SK-N-SH treated with all-trans-retinoic acid at 6 μM for 48 hours (cell line): ENCODE measurements around the gene ATF6B.
A peak's percentile ranks its signal among the peaks of the same experiment; 100 is the strongest.

ENCODE experiments used
- ATAC-seq: fragments of 200-7000 bp; cut with Tn5 transposase; 3 replicates; pipeline ENCODE4 v1.9.1; 2020; ENCODE audit warnings: mild to moderate bottlenecking, moderate library complexity
- BACH2 ChIP-seq: fragments of 250-450 bp; sonication (Bioruptor Pico); IDR thresholded peaks from 2 replicates; pipeline ENCODE4 v1.9.0; 2021; ENCODE audit warnings: mild to moderate bottlenecking, borderline replicate concordance
- CREB5 ChIP-seq: fragments of 250-450 bp; sonication (Bioruptor Pico); IDR thresholded peaks from 2 replicates; pipeline ENCODE4 v1.5.1; 2020; ENCODE audit warnings: low read depth, mild to moderate bottlenecking, moderate library complexity
- CSDC2 ChIP-seq: fragments of 250-450 bp; sonication (Bioruptor Pico); IDR thresholded peaks from 2 replicates; pipeline ENCODE4 v1.5.0; 2020; ENCODE audit warnings: mild to moderate bottlenecking, moderate library complexity
- CSRNP3 ChIP-seq: fragments of 250-450 bp; sonication (Bioruptor Pico); IDR thresholded peaks from 2 replicates; pipeline ENCODE4 v1.5.1; 2021; ENCODE audit warnings: mild to moderate bottlenecking, moderate library complexity
- GLIS3 ChIP-seq: fragments of 250-450 bp; sonication (Bioruptor Pico); IDR thresholded peaks from 2 replicates; pipeline ENCODE4 v1.5.0; 2020; ENCODE audit warnings: mild to moderate bottlenecking, moderate library complexity
- ISL1 ChIP-seq: fragments of 250-450 bp; sonication (Bioruptor Pico); IDR thresholded peaks from 2 replicates; pipeline ENCODE4 v2.1.2; 2022; ENCODE audit warnings: mild to moderate bottlenecking, moderate library complexity
- OSR1 ChIP-seq: fragments of 250-450 bp; sonication (Bioruptor Pico); IDR thresholded peaks from 2 replicates; pipeline ENCODE4 v1.8.0; 2022; ENCODE audit warnings: moderate library complexity, mild to moderate bottlenecking, inconsistent platforms
- PATZ1 ChIP-seq: fragments of 250-450 bp; sonication (Bioruptor Pico); IDR thresholded peaks from 2 replicates; pipeline ENCODE4 v1.8.0; 2020; ENCODE audit warnings: mild to moderate bottlenecking, moderate library complexity, borderline replicate concordance
- POU6F1 ChIP-seq: fragments of 250-450 bp; sonication (Bioruptor Pico); IDR thresholded peaks from 2 replicates; pipeline ENCODE4 v1.8.0; 2021; ENCODE audit warnings: low read depth, mild to moderate bottlenecking, moderate library complexity, borderline replicate concordance
- PPARA ChIP-seq: fragments of 250-450 bp; sonication (Bioruptor Pico); IDR thresholded peaks from 2 replicates; pipeline ENCODE4 v1.5.0; 2020; ENCODE audit warnings: mild to moderate bottlenecking, borderline replicate concordance
- RARB ChIP-seq: fragments of 250-450 bp; sonication (Bioruptor Pico); IDR thresholded peaks from 2 replicates; pipeline ENCODE4 v1.8.0; 2021; ENCODE audit warnings: mild to moderate bottlenecking, moderate library complexity
- SNAI2 ChIP-seq: fragments of 250-450 bp; sonication (Bioruptor Pico); IDR thresholded peaks from 2 replicates; pipeline ENCODE4 v1.5.0; 2020; ENCODE audit warnings: mild to moderate bottlenecking, moderate library complexity
- TCF4 ChIP-seq: fragments of 250-450 bp; sonication (Bioruptor Pico); IDR thresholded peaks from 2 replicates; pipeline ENCODE4 v1.8.0; 2021; ENCODE audit warnings: mild to moderate bottlenecking, moderate library complexity, borderline replicate concordance
- TSHZ2 ChIP-seq: fragments of 250-450 bp; sonication (Bioruptor Pico); IDR thresholded peaks from 2 replicates; pipeline ENCODE4 v1.5.0; 2020; ENCODE audit warnings: mild to moderate bottlenecking, moderate library complexity
- ZC3H10 ChIP-seq: fragments of 250-450 bp; sonication (Bioruptor Pico); IDR thresholded peaks from 2 replicates; pipeline ENCODE4 v1.5.1; 2021; ENCODE audit warnings: mild to moderate bottlenecking, moderate library complexity
- ZFP30 ChIP-seq: fragments of 450-650 bp; formaldehyde crosslinking; IDR thresholded peaks from 2 replicates; pipeline ENCODE4 v1.5.0; 2022; ENCODE audit warnings: mild to moderate bottlenecking, moderate library complexity
- ZNF70 ChIP-seq: fragments of 450-650 bp; formaldehyde crosslinking; IDR thresholded peaks from 2 replicates; pipeline ENCODE4 v1.5.0; 2020; ENCODE audit warnings: mild to moderate bottlenecking, moderate library complexity
- ZNF8 ChIP-seq: fragments of 450-650 bp; formaldehyde crosslinking; IDR thresholded peaks from 2 replicates; pipeline ENCODE4 v1.5.0; 2020; ENCODE audit warnings: mild to moderate bottlenecking, moderate library complexity

Gene ATF6B

GRCh38 chr6:32127717-32128592, at the start of gene ATF6B:
Gene ATF6B, minus strand, starts transcription at chr6:32128246. Its CDS starts 39 bp downstream, at chr6:32128207.
- peak; percentile 95 for ATAC-seq
- no peak for TF ChIP-seq SNAI2 (CRISPR knock-in tag)
- no peak for TF ChIP-seq TCF4 (CRISPR knock-in tag)
- TF ChIP-seq CSRNP3, result no peak
- TF ChIP-seq POU6F1 (CRISPR knock-in tag), result no peak
- no peak for TF ChIP-seq CREB5
- no peak for TF ChIP-seq BACH2
- TF ChIP-seq OSR1 (CRISPR knock-in tag), result no peak
- TF ChIP-seq GLIS3, result no peak
- no peak for TF ChIP-seq PATZ1 (CRISPR knock-in tag)
- TF ChIP-seq ZNF70, result no peak
- no peak for TF ChIP-seq PPARA
- TF ChIP-seq, all 23 proteins: peak for 0

- no peak for TF ChIP-seq ZNF70
- no peak for TF ChIP-seq PPARA
- no peak for TF ChIP-seq CSDC2 (CRISPR knock-in tag)
- no peak for TF ChIP-seq CREB5
- TF ChIP-seq ZFP30 (CRISPR knock-in tag), result no peak
- TF ChIP-seq RARB (CRISPR knock-in tag), result no peak
- TF ChIP-seq PATZ1 (CRISPR knock-in tag), result no peak
- TF ChIP-seq ZNF8 (CRISPR knock-in tag), result no peak
- no peak for TF ChIP-seq SNAI2 (CRISPR knock-in tag)
- TF ChIP-seq ISL1 (CRISPR knock-in tag), result no peak
- TF ChIP-seq ZC3H10 (CRISPR knock-in tag), result no peak
- no peak for TF ChIP-seq TSHZ2 (CRISPR knock-in tag)
- peak; percentile 46 for ATAC-seq
Measured at GRCh38 chr6:32177183-32177787, 49.2 kb upstream of the ATF6B start.
